DND-41 (cell line): Measurements from ENCODE around the gene UPF1.

Experiments used
- ATAC-seq: fragments of 200-7000 bp; cut with Tn5 transposase; 3 replicates; pipeline ENCODE4 v1.9.1; 2021; ENCODE audit warnings: low read depth; ENCODE audit not compliant: insufficient read depth
- DNase-seq: peaks from one replicate; pipeline ENCODE4 v3.0.0-alpha.2; 2020
- H2AFZ ChIP-seq: 2 replicates; pipeline ENCODE4 v1.6.0; 2012; ENCODE audit warnings: low read depth, low read length
- H3K27ac ChIP-seq: 2 replicates; pipeline ENCODE4 v1.5.1; 2012; ENCODE audit warnings: low read length, inconsistent platforms
- H3K27me3 ChIP-seq: fragments of 200-600 bp; sonication (generic); 2 replicates; pipeline ENCODE4 v1.6.0; 2012; ENCODE audit warnings: low read length, mild to moderate bottlenecking, inconsistent platforms; ENCODE audit not compliant: insufficient read depth, poor library complexity
- H3K36me3 ChIP-seq: 2 replicates; pipeline ENCODE4 v1.5.1; 2012; ENCODE audit warnings: low read length, inconsistent platforms; ENCODE audit not compliant: insufficient read depth
- H3K4me1 ChIP-seq: 2 replicates; pipeline ENCODE4 v1.5.1; 2012; ENCODE audit warnings: mild to moderate bottlenecking, low read length; ENCODE audit not compliant: insufficient read depth
- H3K4me2 ChIP-seq: 2 replicates; pipeline ENCODE4 v1.6.0; 2012; ENCODE audit warnings: mild to moderate bottlenecking, moderate library complexity, low read length, inconsistent platforms; ENCODE audit not compliant: insufficient read depth
- H3K4me3 ChIP-seq, 2 experiments: fragments of 200-600 bp in 1 of 2; shearing (Covaris generic) in 1 of 2; 2 replicates each; pipeline ENCODE4 v1.5.1; 2012 to 2016; ENCODE audit warnings: inconsistent platforms in 2 of 2, low read length in 2 of 2, mild to moderate bottlenecking in 2 of 2, low read depth in 1 of 2, moderate library complexity in 1 of 2
- H3K79me2 ChIP-seq: 2 replicates; pipeline ENCODE4 v1.6.0; 2012; ENCODE audit warnings: low read length, inconsistent platforms; ENCODE audit not compliant: insufficient read depth
- H3K9ac ChIP-seq: 2 replicates; pipeline ENCODE4 v1.6.0; 2012; ENCODE audit warnings: low read depth, mild to moderate bottlenecking, inconsistent platforms, low read length, moderate library complexity
- H3K9me3 ChIP-seq: 2 replicates; pipeline ENCODE4 v1.5.1; 2012; ENCODE audit warnings: low read length, moderate library complexity, mild to moderate bottlenecking, inconsistent platforms; ENCODE audit not compliant: insufficient read depth, severe bottlenecking
- H4K20me1 ChIP-seq: 2 replicates; pipeline ENCODE4 v1.6.0; 2012; ENCODE audit warnings: low read length; ENCODE audit not compliant: insufficient read depth
- EZH2 ChIP-seq: IDR thresholded peaks from 3 replicates; pipeline ENCODE4 v1.6.1; 2012; ENCODE audit warnings: borderline replicate concordance, low read depth, mild to moderate bottlenecking, moderate library complexity, low read length, inconsistent platforms; ENCODE audit not compliant: severe bottlenecking
- TF ChIP-seq, protein P1 (sequence below): IDR thresholded peaks from 2 replicates; pipeline ENCODE4 v1.5.1; 2012; ENCODE audit warnings: borderline replicate concordance, low read length, moderate library complexity, mild to moderate bottlenecking; ENCODE audit not compliant: poor library complexity, severe bottlenecking; ENCODE audit errors: extremely low read depth

Gene UPF1

DNA sequence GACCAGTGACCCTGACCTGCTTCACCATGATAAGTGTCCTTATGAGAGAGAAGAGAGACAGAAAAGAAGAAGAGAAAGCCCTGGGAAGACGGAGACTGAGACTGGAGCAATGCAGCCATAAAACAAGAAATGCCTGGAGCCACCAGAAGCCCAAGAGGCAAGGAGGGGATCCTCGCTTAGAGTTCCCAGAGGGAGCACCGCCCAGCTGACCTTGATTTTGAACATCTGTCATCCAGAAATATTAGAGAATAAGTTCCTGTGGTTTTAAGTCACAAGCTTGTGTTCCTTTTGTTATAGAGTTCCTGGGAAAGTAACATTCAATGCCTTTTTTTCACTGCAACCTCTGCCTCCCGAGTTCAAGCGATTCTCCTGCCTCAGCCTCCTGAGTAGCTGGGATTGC lies 44.0 kb downstream of the UPF1 start:
- H3K9ac ChIP-seq = no peak overlapping the region
- H4K20me1 ChIP-seq = peaks cover 3% of the 10 kb centered on the region
- no peaks in the 10 kb centered on the region for H3K27me3 ChIP-seq
- no peak overlapping the region for H3K4me2 ChIP-seq
- H2AFZ ChIP-seq = no peak overlapping the region
- H3K27ac ChIP-seq = no peak overlapping the region
- ATAC-seq = no peak
- no peak overlapping the region for H3K4me3 ChIP-seq
- H3K9me3 ChIP-seq = no peaks in the 10 kb centered on the region
- H3K36me3 ChIP-seq = no peaks in the 10 kb centered on the region; the same call in 1 of the 2 replicates
- H3K4me1 ChIP-seq = no peaks in the 10 kb centered on the region
- no peak for DNase-seq
- TF ChIP-seq EZH2 = no peak
- TF ChIP-seq, protein P1, sequence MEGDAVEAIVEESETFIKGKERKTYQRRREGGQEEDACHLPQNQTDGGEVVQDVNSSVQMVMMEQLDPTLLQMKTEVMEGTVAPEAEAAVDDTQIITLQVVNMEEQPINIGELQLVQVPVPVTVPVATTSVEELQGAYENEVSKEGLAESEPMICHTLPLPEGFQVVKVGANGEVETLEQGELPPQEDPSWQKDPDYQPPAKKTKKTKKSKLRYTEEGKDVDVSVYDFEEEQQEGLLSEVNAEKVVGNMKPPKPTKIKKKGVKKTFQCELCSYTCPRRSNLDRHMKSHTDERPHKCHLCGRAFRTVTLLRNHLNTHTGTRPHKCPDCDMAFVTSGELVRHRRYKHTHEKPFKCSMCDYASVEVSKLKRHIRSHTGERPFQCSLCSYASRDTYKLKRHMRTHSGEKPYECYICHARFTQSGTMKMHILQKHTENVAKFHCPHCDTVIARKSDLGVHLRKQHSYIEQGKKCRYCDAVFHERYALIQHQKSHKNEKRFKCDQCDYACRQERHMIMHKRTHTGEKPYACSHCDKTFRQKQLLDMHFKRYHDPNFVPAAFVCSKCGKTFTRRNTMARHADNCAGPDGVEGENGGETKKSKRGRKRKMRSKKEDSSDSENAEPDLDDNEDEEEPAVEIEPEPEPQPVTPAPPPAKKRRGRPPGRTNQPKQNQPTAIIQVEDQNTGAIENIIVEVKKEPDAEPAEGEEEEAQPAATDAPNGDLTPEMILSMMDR = no peak
- no peaks in the 10 kb centered on the region for H3K79me2 ChIP-seq

GRCh38 chr19:18876865-18877264 lies 45.1 kb downstream of the UPF1 start:
- no peaks in the 10 kb centered on the region for H3K36me3 ChIP-seq
- H3K4me1 ChIP-seq = no peaks in the 10 kb centered on the region
- no peaks in the 10 kb centered on the region for H3K79me2 ChIP-seq
- H3K27ac ChIP-seq = no peak overlapping the region
- ATAC-seq (no peak), DNase-seq (no peak)
- no peak overlapping the region for H3K4me3 ChIP-seq
- H4K20me1 ChIP-seq = peaks cover 3% of the 10 kb centered on the region
- no peaks in the 10 kb centered on the region for H3K9me3 ChIP-seq
- no peak overlapping the region for H2AFZ ChIP-seq
- H3K4me2 ChIP-seq = no peak overlapping the region
- H3K9ac ChIP-seq = no peak overlapping the region
- TF ChIP-seq, protein P1 = no peak
- no peak for TF ChIP-seq EZH2
- H3K27me3 ChIP-seq = no peaks in the 10 kb centered on the region

DNA sequence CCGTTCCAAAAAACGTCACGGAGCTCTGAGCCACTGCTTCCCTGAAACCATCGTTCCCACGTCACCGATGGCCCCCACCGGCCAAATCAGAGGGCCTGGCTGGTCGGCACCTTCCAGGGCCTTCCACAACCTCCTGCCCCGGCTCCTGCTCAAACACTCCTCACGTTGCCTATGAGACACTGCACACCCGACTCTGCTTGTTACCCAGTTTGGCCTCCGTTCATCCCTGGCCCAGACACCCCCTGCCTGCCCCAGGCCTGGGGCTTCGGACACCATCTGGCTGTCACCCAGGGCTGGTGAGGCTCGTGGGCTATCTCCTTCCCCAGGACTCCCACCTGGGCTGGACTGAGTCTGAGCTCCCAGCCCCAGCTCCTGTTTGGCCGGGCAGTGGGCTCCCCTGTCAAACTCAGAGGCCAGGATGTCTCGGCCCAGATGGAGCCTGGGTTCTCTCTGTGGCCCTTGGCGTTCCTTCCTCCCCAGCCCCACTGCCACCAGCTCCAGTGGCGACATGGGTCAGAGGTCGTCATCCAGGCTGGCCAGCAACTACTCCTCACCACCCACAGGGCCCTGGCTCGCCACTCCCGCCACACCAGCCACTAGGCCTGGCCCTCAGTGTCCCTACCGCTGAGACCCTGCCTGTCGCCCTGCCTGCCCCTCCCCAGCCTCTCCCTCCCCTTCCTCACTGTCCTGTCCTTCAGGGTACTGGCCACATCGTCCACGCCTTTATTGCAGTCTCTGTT lies 46.5 kb downstream of the UPF1 start:
- no peaks in the 10 kb centered on the region for H3K36me3 ChIP-seq
- peaks cover 3% of the 10 kb centered on the region for H4K20me1 ChIP-seq
- TF ChIP-seq, protein P1 = no peak
- no peak for TF ChIP-seq EZH2
- H2AFZ ChIP-seq = no peak overlapping the region
- no peaks in the 10 kb centered on the region for H3K9me3 ChIP-seq
- H3K9ac ChIP-seq = no peak overlapping the region
- no peak overlapping the region for H3K4me3 ChIP-seq
- H3K79me2 ChIP-seq = no peaks in the 10 kb centered on the region
- DNase-seq (no peak), ATAC-seq (no peak)
- H3K4me2 ChIP-seq = no peak overlapping the region
- no peak overlapping the region for H3K27ac ChIP-seq
- no peaks in the 10 kb centered on the region for H3K27me3 ChIP-seq
- no peaks in the 10 kb centered on the region for H3K4me1 ChIP-seq
